ENCODE results near the gene SMG6. TPM values are rescaled to one million over a fixed set of nuclear protein-coding genes. Genes with fewer than 3 reads are reported as not detected.

The SMG6 gene
- total and polyA plus RNA-seq, 11 donors = 12.2 to 38.6 (median 22.1) TPM

DNA sequence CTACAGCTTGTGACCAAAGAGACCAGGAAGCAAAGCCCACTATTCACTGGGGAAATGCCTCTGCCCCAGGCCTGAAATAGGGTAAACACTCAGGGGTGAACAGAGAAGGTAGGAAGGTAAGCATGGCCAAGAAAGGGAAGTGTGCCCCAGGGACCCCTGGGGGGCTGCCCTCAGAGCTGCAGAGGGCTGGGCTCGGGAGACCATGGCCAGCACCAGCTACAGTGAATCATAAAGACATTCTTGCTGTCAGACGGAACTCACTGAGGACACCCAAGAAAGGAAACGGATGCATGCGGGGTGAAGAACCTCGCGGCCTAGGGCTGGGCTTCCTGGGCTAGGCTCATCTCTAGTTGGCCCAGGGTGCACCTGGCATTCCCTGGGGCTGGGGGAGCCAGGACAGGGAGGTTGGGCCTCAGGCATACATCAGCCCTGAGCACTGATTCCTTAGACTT is 239.0 kb downstream of the SMG6 start:
- H3K36me3 ChIP-seq = peaks cover 0 to 74% (median 42%) of the 10 kb centered on the region in 9 donors
- ATAC-seq = no peak
- peaks cover 3 to 96% (median 90%) of the 10 kb centered on the region in 12 donors for H3K4me1 ChIP-seq

DNA sequence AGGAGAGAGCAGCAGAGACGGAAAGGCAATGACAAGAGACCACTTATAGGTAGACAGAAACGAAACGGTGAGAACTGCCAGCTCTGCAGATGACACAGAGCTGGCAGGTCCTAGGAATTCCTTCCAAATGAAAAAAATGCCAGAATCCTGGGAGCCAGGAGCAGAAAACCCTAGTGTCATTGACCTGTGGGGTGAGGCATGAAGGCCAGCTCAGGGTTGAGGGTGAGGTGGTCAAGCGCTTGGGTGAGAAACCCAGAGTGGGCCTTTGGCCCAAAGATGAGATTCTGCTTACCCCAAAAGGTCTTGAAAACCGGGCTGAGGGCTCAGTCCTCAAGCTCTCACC is 239.5 kb downstream of the SMG6 start:
- H3K36me3 ChIP-seq = peaks cover 0 to 75% (median 45%) of the 10 kb centered on the region in 9 donors
- intact Hi-C loops (cut with DNase I) = loop anchor here in 5 of 10 donors (5.0 kb wide), 2 partner anchors 108 to 113 kb away; no protein-coding TSS in a partner anchor
- peak overlapping the region; percentile 67 to 98 (median 92) for H3K27ac ChIP-seq
- peaks cover 3 to 99% (median 92%) of the 10 kb centered on the region in 12 donors for H3K4me1 ChIP-seq
- 41 to 58% (median 48%) methylated on average over 5 of the region's 5 CpGs for WGBS, 4 donors
- TF ChIP-seq POLR2A (IDR thresholded peaks at IDR 0.05) = no peak
- TF ChIP-seq, protein P1, sequence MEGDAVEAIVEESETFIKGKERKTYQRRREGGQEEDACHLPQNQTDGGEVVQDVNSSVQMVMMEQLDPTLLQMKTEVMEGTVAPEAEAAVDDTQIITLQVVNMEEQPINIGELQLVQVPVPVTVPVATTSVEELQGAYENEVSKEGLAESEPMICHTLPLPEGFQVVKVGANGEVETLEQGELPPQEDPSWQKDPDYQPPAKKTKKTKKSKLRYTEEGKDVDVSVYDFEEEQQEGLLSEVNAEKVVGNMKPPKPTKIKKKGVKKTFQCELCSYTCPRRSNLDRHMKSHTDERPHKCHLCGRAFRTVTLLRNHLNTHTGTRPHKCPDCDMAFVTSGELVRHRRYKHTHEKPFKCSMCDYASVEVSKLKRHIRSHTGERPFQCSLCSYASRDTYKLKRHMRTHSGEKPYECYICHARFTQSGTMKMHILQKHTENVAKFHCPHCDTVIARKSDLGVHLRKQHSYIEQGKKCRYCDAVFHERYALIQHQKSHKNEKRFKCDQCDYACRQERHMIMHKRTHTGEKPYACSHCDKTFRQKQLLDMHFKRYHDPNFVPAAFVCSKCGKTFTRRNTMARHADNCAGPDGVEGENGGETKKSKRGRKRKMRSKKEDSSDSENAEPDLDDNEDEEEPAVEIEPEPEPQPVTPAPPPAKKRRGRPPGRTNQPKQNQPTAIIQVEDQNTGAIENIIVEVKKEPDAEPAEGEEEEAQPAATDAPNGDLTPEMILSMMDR (IDR thresholded peaks at IDR 0.05) = no peak
- ATAC-seq (no peak), DNase-seq (no peak)
- H3K9me3 ChIP-seq = no peaks in the 10 kb centered on the region
- no peak overlapping the region for H3K4me3 ChIP-seq
- peaks cover 0 to 15% (median 0%) of the 10 kb centered on the region in 9 donors for H3K27me3 ChIP-seq

More for the DNA sequence above, 239.0 kb downstream of the SMG6 start:
- Histone ChIP-seq H3K9me3 (no peaks in the 10 kb centered on the region), H3K27ac (peak overlapping the region; percentile 67 to 98 (median 92)), H3K27me3 (peaks cover 0 to 11% (median 0%) of the 10 kb centered on the region in 9 donors), H3K4me3 (no peak overlapping the region)
- intact Hi-C loops (cut with DNase I) = loop anchor here in 5 of 10 donors (5.0 kb wide), 2 partner anchors 108 to 113 kb away; no protein-coding TSS in a partner anchor
- WGBS, 4 donors = 48 to 53% (median 51%) methylated on average over 6 of the region's 6 CpGs
- DNase-seq = peak in 1 of 5 donors; percentile 49
- TF ChIP-seq, protein P1 (IDR thresholded peaks at IDR 0.05) = no peak
- no peak for TF ChIP-seq POLR2A (IDR thresholded peaks at IDR 0.05)

DNA sequence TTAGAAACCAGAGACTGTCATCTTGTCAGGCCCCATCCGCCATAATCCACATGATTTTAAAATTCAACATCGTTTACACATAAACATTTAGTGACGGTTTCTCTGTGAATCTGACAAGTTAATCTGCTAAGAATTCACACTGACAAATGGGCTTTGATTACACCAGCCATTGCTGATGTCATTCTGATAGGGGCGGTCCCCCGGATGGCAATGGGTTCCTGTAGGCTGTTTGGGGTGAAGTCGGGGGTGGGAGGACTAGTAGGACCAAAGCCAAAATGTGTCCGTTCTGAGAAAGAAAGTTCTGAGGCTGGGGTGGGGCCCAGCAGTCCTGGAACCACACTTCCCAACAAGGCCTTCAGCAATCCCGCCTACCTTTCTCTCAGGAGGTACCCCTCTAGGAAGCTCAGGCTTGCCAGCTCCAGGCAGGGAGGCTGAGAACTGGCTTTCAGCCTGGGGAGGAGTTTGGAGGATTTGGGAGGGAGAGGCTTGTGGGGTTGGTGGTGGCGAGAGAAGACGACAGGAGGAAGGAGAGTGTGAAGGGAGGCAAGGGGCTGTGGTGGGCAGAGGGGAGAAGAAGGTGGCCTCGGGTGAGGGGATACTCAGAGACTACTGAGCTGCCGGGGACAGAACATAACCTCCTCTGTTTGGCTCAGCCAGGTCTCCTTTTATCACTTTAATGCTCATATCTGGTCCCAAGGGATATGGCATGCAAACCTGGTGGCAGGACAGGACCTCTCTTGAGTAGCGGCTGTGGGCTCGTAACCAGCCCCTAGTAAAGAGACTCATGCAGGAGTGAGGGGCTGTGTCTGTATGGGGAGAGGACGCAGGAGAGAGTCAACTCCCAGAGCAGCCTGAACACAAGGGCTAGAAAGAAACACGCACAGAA is 240.1 kb downstream of the SMG6 start:
- DNase-seq (peak in 3 of 5 donors; percentile 64 to 73 (median 64)), ATAC-seq (peak in 2 of 4 donors; percentile 3 to 27)
- WGBS, 4 donors = 49 to 65% (median 58%) methylated on average over 16 of the region's 16 CpGs
- TF ChIP-seq POLR2A (IDR thresholded peaks at IDR 0.05) = no peak
- TF ChIP-seq, protein P1 (IDR thresholded peaks at IDR 0.05) = no peak
- H3K9me3 ChIP-seq = no peaks in the 10 kb centered on the region
- intact Hi-C loops (cut with DNase I) = loop anchor here in 6 of 10 donors (2.0 to 5.0 kb wide), 3 partner anchors 23 to 114 kb away; no protein-coding TSS in a partner anchor
- peaks cover 0 to 75% (median 48%) of the 10 kb centered on the region in 9 donors for H3K36me3 ChIP-seq
- peaks cover 3 to 99% (median 90%) of the 10 kb centered on the region in 12 donors for H3K4me1 ChIP-seq
- H3K27ac ChIP-seq = peak overlapping the region; percentile 67 to 98 (median 92)
- H3K4me3 ChIP-seq = no peak overlapping the region
- H3K27me3 ChIP-seq = peaks cover 0 to 20% (median 0%) of the 10 kb centered on the region in 9 donors

Measured in heart left ventricle (tissue), 16 donors.